Natural killer cell (primary cell): ENCODE results near the gene AOPEP. TPM values are rescaled to one million over a fixed set of nuclear protein-coding genes. Genes with fewer than 3 reads are reported as not detected.

ENCODE experiments used
- ATAC-seq, 3 donors: fragments of 150-1000 bp in 2 of 3; fragments of 200-7000 bp in 1 of 3; cut with Tn5 transposase; 1 replicate in 1 of 3; 2 replicates in 2 of 3; pipeline ENCODE4 v1.10.0; 2021; ENCODE audit warnings: mild to moderate bottlenecking in 2 of 3, moderate library complexity in 2 of 3
- DNase-seq, 2 donors: peaks; one replicate each; pipeline versions ENCODE4 v3.0.0 to v3.0.0-alpha.2; 2013 to 2021; ENCODE audit warnings: mixed read lengths in 1 of 2
- H3K27ac ChIP-seq: one replicate; pipeline ENCODE4 v1.5.1; 2013; ENCODE audit warnings: mild to moderate bottlenecking, low read length
- H3K27me3 ChIP-seq: one replicate; pipeline ENCODE4 v1.6.1; 2013; ENCODE audit warnings: low read length; ENCODE audit not compliant: control insufficient read depth, insufficient read depth
- H3K36me3 ChIP-seq: one replicate; pipeline ENCODE4 v1.6.1; 2013; ENCODE audit warnings: low read length; ENCODE audit not compliant: control insufficient read depth, insufficient read depth
- H3K4me1 ChIP-seq: one replicate; pipeline ENCODE4 v1.6.1; 2013; ENCODE audit warnings: low read length; ENCODE audit not compliant: control insufficient read depth, insufficient read depth
- H3K4me3 ChIP-seq: one replicate; pipeline ENCODE4 v1.5.1; 2013; ENCODE audit warnings: low read length
- H3K9me3 ChIP-seq: one replicate; pipeline ENCODE4 v1.6.1; 2013; ENCODE audit warnings: low read length; ENCODE audit not compliant: control insufficient read depth, insufficient read depth
- H3K27ac Mint-ChIP-seq, 2 donors: one replicate each; pipeline ENCODE4 v1.8.0; 2022; ENCODE audit warnings: mild to moderate bottlenecking in 2 of 2, mixed read lengths in 2 of 2, moderate library complexity in 1 of 2
- H3K27me3 Mint-ChIP-seq, 2 donors: one replicate each; pipeline ENCODE4 v1.8.0; 2022; ENCODE audit warnings: low read depth in 2 of 2, mixed read lengths in 2 of 2
- H3K36me3 Mint-ChIP-seq: one replicate; pipeline ENCODE4 v1.8.0; 2022; ENCODE audit warnings: mixed read lengths
- H3K4me1 Mint-ChIP-seq, 2 donors: one replicate each; pipeline ENCODE4 v1.8.0; 2022; ENCODE audit warnings: mixed read lengths in 2 of 2
- H3K4me3 Mint-ChIP-seq: one replicate; pipeline ENCODE4 v1.8.0; 2022; ENCODE audit warnings: mild to moderate bottlenecking, moderate library complexity, mixed read lengths
- H3K9me3 Mint-ChIP-seq, 2 donors: one replicate each; pipeline ENCODE4 v1.8.0; 2022; ENCODE audit warnings: mixed read lengths in 2 of 2
- CTCF ChIP-seq: fragments of 200-600 bp; IDR thresholded peaks from one replicate; pipeline ENCODE4 v1.8.0; 2022; ENCODE audit warnings: antibody characterized with exemption
- WGBS: methylation state at CpG from one replicate; pipeline ENCODE4 v1.1.7; 2013; ENCODE audit warnings: missing lambda C conversion rate; ENCODE audit not compliant: insufficient coverage; 5-methylcytosine and 5-hydroxymethylcytosine counted together
- intact Hi-C: fragments of 100-400 bp; cut with micrococcal nuclease; formaldehyde crosslinking; loops from one replicate; pipeline ENCODE4 v1.14.2; 2022
- total RNA-seq, 4 donors: library from RNA; stranded (reverse); fragments of 120-200 nt in 1 of 4; gene quantifications; one replicate each; pipeline versions ENCODE4 v1.2.3 to v1.2.4, GENCODE V29; 2013 to 2022

Gene AOPEP
- total RNA-seq, 3 donors from 2014 or later (not counting 1 experiment from before 2014, with no cell fraction given), result 20.1 to 22.6 (median 20.6) TPM

- no peaks in the 10 kb centered on the region for H3K9me3 Mint-ChIP-seq
- no peak overlapping the region for H3K4me3 Mint-ChIP-seq
- DNase-seq (no peak), ATAC-seq (no peak)
- no peaks in the 10 kb centered on the region for H3K9me3 ChIP-seq
- no peak overlapping the region for H3K4me3 ChIP-seq
- H3K27me3 ChIP-seq, result no peaks in the 10 kb centered on the region
- H3K27me3 Mint-ChIP-seq, result no peaks in the 10 kb centered on the region
- 94% methylated on average over 3 of the region's 3 CpGs for WGBS
- H3K4me1 ChIP-seq, result peaks cover 11% of the 10 kb centered on the region
- no peak overlapping the region for H3K27ac ChIP-seq
- H3K4me1 Mint-ChIP-seq, result peaks cover 10 to 18% of the 10 kb centered on the region in 2 donors
- peak overlapping the region in 1 of 2 donors; percentile 3 for H3K27ac Mint-ChIP-seq
- no peaks in the 10 kb centered on the region for H3K36me3 ChIP-seq
- no peak for TF ChIP-seq CTCF
- H3K36me3 Mint-ChIP-seq, result no peaks in the 10 kb centered on the region
- intact Hi-C loops, result loop anchor here (10.0 kb wide), 1 partner anchor 1270 kb away; the partner anchor contains the start of genes FAM120A and FAM120AOS
Measured at GRCh38 chr9:94725293-94725692, 1.2 kb upstream of the AOPEP start.

GRCh38 chr9:94728719-94729118 lies 2.2 kb downstream of the AOPEP start:
- intact Hi-C loops, result loop anchor here (10.0 kb wide), 1 partner anchor 1274 kb away; the partner anchor contains the start of genes FAM120A and FAM120AOS
- H3K27ac Mint-ChIP-seq, result peak overlapping the region in 1 of 2 donors; percentile 69
- H3K4me1 Mint-ChIP-seq, result peaks cover 10 to 18% of the 10 kb centered on the region in 2 donors
- Histone ChIP-seq H3K36me3 (no peaks in the 10 kb centered on the region), H3K9me3 (no peaks in the 10 kb centered on the region), H3K27ac (no peak overlapping the region), H3K27me3 (no peaks in the 10 kb centered on the region), H3K4me3 (no peak overlapping the region), H3K4me1 (peaks cover 11% of the 10 kb centered on the region)
- no peak overlapping the region for H3K4me3 Mint-ChIP-seq
- no peaks in the 10 kb centered on the region for H3K27me3 Mint-ChIP-seq
- DNase-seq, result no peak
- no peak for TF ChIP-seq CTCF
- 91% methylated on average over 6 of the region's 6 CpGs for WGBS
- H3K36me3 Mint-ChIP-seq, result no peaks in the 10 kb centered on the region
- no peak for ATAC-seq
- H3K9me3 Mint-ChIP-seq, result no peaks in the 10 kb centered on the region

GRCh38 chr9:94729199-94729598 lies 2.7 kb downstream of the AOPEP start:
- H3K36me3 ChIP-seq, result no peaks in the 10 kb centered on the region
- DNase-seq, result no peak
- ATAC-seq, result no peak
- 94% methylated on average over 2 of the region's 3 CpGs for WGBS
- H3K4me1 ChIP-seq, result peaks cover 11% of the 10 kb centered on the region
- no peaks in the 10 kb centered on the region for H3K9me3 Mint-ChIP-seq
- H3K27ac ChIP-seq, result no peak overlapping the region
- no peaks in the 10 kb centered on the region for H3K9me3 ChIP-seq
- peak overlapping the region in 1 of 2 donors; percentile 69 for H3K27ac Mint-ChIP-seq
- H3K36me3 Mint-ChIP-seq, result no peaks in the 10 kb centered on the region
- H3K4me1 Mint-ChIP-seq, result peaks cover 10 to 18% of the 10 kb centered on the region in 2 donors
- H3K4me3 ChIP-seq, result no peak overlapping the region
- H3K27me3 ChIP-seq, result no peaks in the 10 kb centered on the region
- H3K4me3 Mint-ChIP-seq, result no peak overlapping the region
- intact Hi-C loops, result loop anchor here (10.0 kb wide), 1 partner anchor 1274 kb away; the partner anchor contains the start of genes FAM120A and FAM120AOS
- H3K27me3 Mint-ChIP-seq, result no peaks in the 10 kb centered on the region
- no peak for TF ChIP-seq CTCF
